GM19193 (cell line): ENCODE data around the gene SBF2.

Experiments used
- POLR2A ChIP-seq: IDR thresholded peaks from 4 replicates; pipeline ENCODE4 v1.6.1; 2011; ENCODE audit not compliant: insufficient read depth, insufficient read length; ENCODE audit errors: extremely low read depth

SBF2 gene

DNA sequence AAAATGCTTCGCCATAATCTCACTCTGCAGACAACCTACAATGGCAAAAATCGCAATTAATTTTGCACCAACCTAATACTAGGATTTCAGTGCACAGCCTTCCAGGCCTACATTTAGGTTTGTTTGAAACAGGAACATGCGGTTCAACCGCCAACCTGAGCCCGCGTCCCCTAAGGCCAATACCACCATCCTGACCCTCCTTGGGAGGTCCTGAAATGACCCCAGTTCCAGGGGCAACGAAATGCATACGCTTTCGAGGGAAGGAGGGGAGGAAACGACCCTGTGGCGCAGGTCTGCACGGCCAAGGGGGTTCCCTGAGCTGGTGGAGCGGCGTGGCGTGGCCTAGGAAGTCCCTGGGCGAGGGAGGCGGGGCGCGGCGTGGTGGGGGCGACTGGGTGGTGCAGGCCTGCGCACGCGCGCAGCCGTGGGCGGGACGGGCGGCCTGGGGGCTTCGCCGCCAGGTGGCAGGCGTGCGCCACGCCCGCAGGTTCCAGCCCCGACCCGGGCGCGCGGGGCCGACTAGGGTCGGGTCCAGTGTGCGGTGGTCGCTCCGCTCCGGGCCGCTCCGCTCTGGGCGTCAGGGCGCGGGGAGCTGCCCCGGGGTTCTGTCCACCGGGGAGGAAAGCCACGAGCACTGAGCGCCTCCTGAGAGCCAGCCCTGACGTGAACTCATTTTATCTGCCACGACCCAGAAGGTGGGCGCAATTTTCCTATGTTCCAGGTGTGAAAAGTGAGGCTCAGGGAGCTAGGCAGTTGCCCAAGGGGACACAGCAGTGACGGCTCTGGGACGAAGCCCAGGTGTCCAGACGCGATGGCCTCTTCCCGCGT, 536.0 kb downstream of the SBF2 start:
- peak; percentile 49 for TF ChIP-seq POLR2A

DNA sequence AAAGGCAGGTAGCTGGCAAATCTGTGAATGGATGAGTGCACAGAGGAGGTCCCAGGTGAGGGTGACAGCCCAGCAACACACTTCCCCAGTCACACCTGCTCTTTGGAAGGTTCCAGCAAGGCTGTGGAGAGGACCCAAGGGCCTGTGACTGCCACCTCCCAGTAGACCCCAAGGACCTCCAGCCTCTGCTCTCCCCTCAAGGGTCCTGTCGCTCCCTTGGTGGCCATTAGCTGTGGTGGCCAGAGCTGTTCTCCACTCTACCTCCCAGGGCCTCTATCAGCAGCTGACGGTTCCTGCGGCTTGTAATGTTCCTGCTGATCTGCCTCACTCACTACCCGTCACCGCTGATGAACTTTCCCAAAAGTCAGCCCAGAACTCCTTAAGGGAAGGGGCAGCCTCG, 537.1 kb downstream of the SBF2 start:
- no peak for TF ChIP-seq POLR2A

DNA sequence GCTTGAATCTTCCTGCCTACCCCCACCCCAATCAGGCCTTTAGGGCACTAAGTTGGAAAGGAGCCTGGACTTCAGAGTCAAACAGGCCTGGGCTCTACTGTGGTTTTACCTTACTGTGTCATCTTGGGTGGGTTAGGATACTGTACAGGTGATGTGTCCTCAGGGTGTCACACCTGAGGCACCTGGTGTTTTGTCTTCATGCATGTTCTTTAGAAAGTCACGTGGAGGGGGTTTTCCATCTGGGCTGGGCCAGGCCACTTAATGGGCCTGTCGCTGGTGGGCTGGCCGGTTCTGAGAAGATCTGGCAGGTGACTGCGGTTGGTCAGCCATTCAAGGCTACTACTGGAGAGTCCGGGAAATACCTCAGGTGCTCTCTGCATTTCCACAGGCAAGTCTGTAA, 537.6 kb downstream of the SBF2 start:
- TF ChIP-seq POLR2A: no peak

DNA sequence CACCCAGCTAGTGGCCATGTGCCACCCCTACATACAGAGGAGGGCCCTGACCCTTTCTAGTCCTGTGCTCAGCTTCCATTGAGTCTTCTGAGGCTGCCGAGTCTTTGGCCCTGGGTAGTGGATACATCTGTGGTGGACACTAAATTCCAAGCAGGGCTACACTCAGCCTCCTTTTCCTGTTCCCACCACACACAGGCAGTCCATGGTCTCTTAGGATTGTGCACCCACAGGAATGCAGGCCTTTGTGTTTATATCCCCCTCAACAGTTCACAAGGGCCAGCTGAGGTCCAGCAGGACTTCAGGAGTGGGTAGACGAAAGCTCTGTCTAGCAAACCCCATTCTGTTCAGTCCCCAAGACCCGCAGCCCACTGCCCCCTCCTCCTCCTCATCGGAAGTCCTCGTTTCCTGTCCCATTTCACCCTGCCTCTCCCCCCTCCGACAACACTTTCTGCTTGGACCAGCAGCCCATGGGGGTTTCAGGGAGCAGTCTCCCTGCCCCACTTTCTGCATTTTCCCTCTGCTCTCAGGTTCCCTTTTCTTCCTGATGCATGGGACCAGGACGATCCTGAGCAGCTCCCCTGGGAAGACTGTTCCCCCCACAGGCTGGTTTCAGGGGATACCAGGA, 538.3 kb downstream of the SBF2 start:
- peak; percentile 9 for TF ChIP-seq POLR2A

DNA sequence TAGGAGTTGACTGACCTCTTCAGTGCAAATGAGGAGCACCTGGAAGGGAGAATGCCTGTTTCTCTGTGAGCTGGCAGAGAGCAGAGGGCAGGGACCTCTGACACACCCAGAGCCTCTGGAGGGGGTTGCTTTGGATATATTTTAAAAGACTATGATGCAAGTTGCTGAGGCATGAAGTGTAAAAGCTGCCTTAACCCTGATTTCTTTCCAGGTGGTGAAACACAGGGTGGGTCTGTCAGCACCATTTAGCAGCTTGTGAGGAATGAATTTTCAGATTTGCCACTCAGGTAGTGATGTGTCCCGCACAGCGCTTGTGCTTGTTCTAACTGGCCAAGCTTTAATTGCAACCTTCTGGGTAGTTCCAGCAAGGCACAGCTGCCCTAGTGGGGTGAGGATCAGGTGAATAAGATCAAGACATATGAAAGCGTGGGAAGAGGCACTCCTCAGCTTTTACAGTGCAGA, 540.0 kb downstream of the SBF2 start:
- TF ChIP-seq POLR2A: peak; percentile 22

DNA sequence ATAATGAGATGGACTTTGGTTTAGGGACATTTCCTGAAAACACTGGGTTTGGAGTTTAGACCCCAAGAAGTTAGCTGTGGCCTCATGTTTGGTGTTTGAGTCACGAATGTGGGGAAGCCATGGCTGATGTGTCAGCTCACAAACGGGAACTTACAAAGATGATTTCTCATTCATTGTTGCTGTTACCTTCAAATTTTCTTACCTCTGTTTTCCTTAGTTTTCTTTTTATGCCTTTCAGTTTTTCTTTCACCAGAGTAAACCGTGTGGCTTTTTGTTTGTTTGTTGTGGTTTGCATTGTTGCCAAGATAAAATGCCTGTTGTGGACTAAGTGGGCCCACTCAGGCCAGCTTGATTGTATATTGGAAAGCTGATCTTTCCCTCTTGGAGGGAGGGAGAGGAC, 541.0 kb downstream of the SBF2 start:
- no peak for TF ChIP-seq POLR2A

DNA sequence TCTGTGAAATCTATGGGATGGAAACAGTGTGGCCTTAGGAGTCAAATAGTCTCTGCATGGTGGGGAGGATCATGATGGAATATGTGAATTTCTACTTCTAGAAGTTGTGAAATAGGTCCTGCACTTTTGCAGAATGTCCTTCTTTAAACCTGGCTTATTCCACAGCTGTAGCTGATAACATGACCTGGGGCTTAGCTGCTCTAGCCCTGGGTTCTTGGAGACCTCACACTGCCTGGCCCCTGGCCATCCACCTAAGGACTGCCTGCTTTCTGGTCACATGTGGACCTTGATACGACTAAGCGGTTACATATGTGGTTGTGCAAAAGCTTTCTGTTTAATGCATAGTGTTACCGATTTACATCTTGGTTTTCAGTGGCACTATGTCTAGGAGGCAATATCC, 541.9 kb downstream of the SBF2 start:
- TF ChIP-seq POLR2A: no peak

DNA sequence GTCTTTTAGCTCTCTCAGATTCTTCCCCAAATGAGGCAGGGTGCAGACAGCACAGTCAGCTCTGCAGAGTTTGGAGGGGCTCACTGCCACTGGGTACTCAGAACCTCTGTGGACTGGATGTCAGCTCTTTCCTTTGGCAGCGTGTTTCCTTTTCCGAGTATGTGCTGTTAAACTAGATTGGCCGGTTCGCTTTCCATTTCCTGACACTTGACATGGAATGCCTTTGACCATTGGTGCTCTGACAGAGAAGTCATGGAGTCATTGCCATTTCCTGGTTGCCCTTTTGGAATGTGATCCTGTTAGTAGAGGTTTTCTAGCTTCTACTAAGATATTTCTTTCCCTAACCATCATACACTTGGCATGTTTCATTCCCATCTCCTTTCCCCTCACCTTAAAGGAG, 543.5 kb downstream of the SBF2 start:
- TF ChIP-seq POLR2A: no peak

DNA sequence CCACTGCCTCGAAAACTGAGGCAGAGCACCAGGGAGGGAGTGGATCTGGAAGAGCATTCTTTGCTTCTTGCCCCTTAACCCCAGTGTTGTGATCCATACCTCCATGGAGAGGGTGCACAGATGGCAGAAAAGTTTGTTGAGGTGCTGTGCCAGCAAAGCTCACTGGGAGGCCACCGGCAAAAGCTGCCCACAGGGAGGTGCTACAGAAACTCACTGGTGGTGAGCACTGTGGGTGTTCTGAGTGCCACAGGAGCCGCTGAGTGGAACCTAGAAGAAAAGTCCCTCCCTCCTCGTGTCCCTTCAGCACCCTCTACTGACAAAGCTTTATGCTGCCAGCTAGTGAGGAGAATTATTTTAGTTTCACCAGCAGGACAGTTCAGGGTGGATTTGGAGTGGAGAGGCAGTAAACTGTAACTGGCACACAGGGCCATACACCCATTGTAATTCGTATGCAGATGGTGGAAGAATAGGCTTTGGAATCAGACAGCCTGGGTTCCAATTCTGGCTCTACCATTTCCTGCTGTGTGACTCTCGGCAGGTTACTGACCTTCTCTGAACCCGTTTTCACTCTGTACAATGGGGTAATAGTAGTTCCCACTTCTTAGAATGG, 545.6 kb downstream of the SBF2 start:
- TF ChIP-seq POLR2A: peak; percentile 27

DNA sequence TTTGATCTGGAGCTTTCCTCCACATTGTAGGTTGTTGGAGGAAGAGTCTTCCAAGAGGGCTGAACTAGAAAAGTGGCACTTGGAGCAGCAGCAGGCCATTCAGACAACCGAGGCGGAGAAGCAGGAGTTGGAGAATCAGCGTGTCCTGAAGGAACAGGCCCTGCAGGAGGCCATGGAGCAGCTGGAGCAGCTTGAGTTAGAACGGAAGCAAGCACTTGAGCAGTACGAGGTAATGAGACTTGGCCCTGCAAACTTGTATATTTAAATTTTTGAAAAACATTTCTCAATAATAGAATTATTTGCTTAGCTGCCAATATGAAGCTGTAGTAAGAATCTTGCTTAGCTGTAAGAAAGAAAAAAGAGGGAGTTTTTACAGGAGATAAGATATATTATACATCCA, 546.2 kb downstream of the SBF2 start:
- no peak for TF ChIP-seq POLR2A

DNA sequence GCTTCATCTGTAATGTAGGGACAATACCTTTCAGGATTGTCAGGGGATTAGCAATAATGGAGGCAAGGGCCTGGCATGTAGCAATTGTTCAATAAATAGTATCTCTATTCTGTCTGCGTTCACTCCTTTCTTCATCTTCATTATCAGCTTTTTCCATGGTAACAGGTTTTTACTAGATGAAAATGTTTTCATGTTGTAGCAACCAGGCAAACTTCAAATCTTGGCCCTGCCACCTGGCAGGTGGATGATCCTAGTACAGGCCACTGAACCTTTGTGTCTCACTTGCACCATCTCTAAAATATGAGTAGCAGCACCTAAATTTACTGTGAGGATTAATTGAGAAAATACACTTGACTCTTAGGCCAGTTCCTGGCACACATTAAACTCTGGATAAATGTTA, 546.8 kb downstream of the SBF2 start:
- no peak for TF ChIP-seq POLR2A

DNA sequence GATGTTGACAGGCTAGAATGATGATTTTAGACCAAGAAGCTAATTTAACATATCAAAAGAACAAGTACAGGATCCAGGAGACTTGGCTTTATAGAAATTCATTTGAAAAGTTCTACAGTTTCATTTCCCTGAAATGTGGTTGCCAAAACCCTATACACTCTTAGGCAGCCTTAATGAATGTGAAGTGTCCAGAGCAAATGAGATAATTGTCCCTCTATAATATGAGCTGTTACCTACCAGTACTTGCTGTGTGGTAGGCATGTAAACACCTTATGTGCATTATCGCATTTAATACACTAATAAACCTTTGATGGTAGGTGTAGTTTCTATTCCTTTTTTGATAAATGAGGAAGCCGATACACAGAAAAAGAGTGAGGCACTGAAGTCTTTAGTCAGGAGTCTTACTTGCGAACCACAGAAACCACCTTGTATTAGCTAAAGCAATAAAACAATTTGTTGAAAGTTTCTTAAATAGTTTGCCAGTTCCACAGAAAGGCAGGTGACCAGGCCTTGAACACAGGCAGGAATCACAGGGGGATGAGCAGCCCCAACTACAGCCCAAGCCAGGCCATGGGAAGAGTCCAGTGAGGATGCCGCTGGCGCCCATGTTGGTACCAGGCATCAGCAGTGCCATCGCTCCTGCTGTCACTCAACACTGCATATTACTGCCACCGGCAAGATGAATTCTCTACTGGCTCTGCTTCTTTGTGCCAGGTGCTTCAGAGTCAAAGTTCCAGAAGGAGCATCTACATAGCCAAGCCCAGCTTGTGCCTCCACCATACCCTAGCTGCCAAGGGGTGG, 548.4 kb downstream of the SBF2 start:
- no peak for TF ChIP-seq POLR2A

DNA sequence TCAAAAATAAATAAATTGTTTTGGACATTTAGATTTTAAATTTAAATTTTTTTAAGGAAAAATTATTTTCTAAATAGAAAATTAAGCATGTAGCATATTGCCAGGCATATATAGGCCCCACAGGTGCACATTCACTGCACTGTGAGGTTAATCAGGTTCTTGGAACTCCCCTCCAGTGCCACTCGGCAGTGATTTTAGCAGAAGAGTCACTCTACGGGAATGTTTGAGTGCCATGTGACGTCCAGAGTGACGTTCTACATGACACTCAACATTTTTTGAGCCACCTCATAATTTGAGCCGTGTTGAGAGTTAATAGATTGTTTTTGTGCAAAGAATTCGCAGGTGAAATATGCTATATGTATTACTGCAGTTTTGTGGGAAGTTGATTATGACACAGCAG, 552.8 kb downstream of the SBF2 start:
- TF ChIP-seq POLR2A: no peak

DNA sequence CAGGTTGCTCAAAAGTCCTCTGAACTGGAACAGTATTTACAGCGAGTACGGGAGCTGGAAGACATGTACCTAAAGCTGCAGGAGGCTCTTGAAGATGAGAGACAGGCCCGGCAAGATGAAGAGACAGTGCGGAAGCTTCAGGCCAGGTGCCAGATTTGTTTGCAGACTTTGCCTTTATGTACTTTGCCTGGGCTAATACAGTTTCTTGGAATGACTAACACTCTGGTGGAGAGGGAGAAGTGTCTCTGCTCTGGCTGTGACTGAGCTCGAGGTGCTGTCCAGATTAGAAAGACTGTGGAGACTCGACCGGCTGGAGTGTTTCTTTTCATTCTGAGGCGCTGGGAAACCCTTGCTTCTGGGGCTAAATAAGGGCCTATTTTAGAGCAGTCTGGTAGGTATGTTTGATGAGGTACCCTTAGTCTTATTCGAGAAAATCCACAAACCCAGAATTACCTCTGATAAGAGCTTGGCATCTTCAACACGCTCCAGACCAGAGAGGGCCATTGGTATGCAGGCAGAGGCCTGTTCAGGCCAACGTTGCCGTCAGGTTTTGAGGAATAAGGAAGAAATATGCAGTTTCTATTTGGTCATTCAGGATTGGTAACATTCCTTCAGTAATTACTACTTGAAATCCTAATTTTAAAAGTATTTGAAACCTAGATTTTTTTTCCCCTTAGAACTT, 553.7 kb downstream of the SBF2 start:
- no peak for TF ChIP-seq POLR2A
